ENCODE results near the gene DNAJA4. TPM values are rescaled to one million over a fixed set of nuclear protein-coding genes. Genes with fewer than 3 reads are reported as not detected.

Gene DNAJA4
- polyA plus RNA-seq, 2 of the 4 experiments (the other 2 are of a cell fraction), result 0.05 to 0.13 TPM

DNA sequence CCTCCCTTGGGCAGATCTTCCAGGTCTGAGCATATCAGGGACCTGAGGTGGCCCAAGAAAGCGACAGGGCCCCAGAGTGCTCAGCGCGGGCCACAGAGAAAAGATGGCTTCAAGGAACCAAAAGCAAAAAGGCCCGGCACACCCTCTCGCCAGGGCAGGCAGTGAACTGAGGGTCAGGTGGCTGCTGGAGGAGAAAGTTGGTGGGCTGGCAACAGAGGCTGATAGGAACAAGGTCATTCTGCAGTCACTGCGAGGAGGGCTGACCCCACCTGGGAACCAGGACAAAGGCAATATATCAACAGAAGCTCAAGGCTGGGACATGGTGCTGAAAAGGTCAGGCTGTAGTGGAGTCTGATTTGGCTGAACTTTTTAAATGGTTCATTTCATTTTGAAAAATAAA, 27.2 kb upstream of the DNAJA4 start:
- CTCF ChIA-PET, result interaction anchor here (0.7 to 9.9 kb wide), 11 partner anchors 9 to 278 kb away, joined by 3 to 274 read pairs (median 5); partner anchors contain the start of gene CIB2
- no peak for ATAC-seq
- H3K27ac ChIP-seq, result no peak overlapping the region
- TF ChIP-seq, protein P1, sequence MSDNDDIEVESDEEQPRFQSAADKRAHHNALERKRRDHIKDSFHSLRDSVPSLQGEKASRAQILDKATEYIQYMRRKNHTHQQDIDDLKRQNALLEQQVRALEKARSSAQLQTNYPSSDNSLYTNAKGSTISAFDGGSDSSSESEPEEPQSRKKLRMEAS (IDR thresholded peaks at IDR 0.05), result no peak
- TF ChIP-seq TP53 (CRISPR knock-in tag; IDR thresholded peaks at IDR 0.05) (no peak), FOSB (CRISPR knock-in tag; IDR thresholded peaks at IDR 0.05) (no peak), SMC3 (IDR thresholded peaks at IDR 0.05) (no peak), MYC (IDR thresholded peaks at IDR 0.05; ENCODE audit: borderline replicate concordance, low read length) (no peak), RCOR1 (IDR thresholded peaks at IDR 0.05; ENCODE audit: low read depth, low read length) (no peak)
- TF ChIP-seq, protein P2, sequence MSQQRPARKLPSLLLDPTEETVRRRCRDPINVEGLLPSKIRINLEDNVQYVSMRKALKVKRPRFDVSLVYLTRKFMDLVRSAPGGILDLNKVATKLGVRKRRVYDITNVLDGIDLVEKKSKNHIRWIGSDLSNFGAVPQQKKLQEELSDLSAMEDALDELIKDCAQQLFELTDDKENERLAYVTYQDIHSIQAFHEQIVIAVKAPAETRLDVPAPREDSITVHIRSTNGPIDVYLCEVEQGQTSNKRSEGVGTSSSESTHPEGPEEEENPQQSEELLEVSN (IDR thresholded peaks at IDR 0.05; ENCODE audit: borderline replicate concordance, low read depth), result no peak
- no peak for DNase-seq (ENCODE audit: low read depth in 1 of 2, low spot score in 1 of 2)
- no peaks in the 10 kb centered on the region for H3K9me3 ChIP-seq
- 69% methylated on average over 6 of the region's 6 CpGs for WGBS (ENCODE audit: missing lambda C conversion rate)
- H3K4me2 ChIP-seq, result no peak overlapping the region
- no peaks in the 10 kb centered on the region for H3K4me1 ChIP-seq
- POLR2A ChIA-PET, result no interaction called here
- no peak for FAIRE-seq
- no peak overlapping the region for H3K4me3 ChIP-seq

DNA sequence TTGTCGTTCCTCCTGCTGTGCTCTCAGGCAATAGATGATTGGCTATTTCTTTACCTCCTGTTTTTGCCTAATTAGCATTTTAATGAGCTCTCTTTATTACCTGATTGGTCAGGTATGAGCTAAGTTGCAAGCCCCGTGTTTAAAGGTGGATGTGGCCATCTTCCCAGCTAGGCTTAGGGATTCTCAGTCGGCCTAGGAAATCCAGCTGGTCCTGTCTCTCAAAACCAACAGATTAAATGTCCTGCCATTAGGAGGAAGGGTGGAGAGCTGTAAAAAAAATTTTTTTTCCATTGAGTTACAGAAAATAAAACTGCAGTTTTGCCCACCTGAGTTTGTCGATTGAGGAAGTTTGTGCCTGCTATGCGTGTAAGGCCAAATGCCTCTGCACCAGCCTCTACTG, 24.6 kb upstream of the DNAJA4 start:
- DNase-seq (ENCODE audit: low read depth in 1 of 2, low spot score in 1 of 2) (no peak), FAIRE-seq (no peak), ATAC-seq (no peak)
- no peaks in the 10 kb centered on the region for H3K4me1 ChIP-seq
- H3K27ac ChIP-seq, result no peak overlapping the region
- POLR2A ChIA-PET, result interaction anchor here (0.7 to 0.8 kb wide), 2 partner anchors 44 to 109 kb away, joined by 3 read pairs; partner anchors contain the start of gene CIB2
- H3K9me3 ChIP-seq, result no peaks in the 10 kb centered on the region
- WGBS (ENCODE audit: missing lambda C conversion rate), result 81% methylated on average over 5 of the region's 5 CpGs
- no peak overlapping the region for H3K4me2 ChIP-seq
- no peak overlapping the region for H3K4me3 ChIP-seq
- TF ChIP-seq TP53 (CRISPR knock-in tag; IDR thresholded peaks at IDR 0.05) (no peak), MAFK (IDR thresholded peaks at IDR 0.05; ENCODE audit: partially characterized antibody) (peak; percentile 16)
- CTCF ChIA-PET, result interaction anchor here (0.7 to 9.9 kb wide), 41 partner anchors 12 to 511 kb away, joined by 3 to 274 read pairs (median 11); partner anchors contain the start of genes CIB2 and DNAJA4

DNA sequence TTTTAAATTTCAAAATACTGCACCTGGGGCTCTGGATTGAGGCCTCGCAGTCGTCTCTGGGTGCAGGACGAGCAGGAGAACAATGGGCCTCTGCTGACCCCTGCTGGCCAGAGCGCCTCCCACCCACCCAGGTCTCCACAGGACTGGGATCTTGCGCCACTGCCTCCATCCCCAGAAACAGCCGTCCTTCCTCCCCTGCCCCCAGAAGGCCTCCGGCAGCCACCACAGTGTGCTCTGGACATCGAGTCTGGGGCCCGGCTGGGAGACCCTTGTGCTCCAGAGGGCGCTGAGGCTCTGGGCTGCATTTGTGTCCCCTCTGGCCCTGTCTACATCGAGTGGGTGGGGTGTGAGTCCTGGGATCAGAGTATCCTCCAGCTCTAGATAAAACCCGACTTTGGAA, 23.3 kb upstream of the DNAJA4 start:
- DNase-seq (ENCODE audit: low read depth in 1 of 2, low spot score in 1 of 2), result peak; percentile 83 to 94
- CTCF ChIA-PET, result interaction anchor here (0.6 to 9.9 kb wide), 81 partner anchors 11 to 1424 kb away, joined by 3 to 274 read pairs (median 4); partner anchors contain the start of genes CIB2, DNAJA4 and IDH3A
- peak overlapping the region; percentile 51 for H3K4me2 ChIP-seq

DNA sequence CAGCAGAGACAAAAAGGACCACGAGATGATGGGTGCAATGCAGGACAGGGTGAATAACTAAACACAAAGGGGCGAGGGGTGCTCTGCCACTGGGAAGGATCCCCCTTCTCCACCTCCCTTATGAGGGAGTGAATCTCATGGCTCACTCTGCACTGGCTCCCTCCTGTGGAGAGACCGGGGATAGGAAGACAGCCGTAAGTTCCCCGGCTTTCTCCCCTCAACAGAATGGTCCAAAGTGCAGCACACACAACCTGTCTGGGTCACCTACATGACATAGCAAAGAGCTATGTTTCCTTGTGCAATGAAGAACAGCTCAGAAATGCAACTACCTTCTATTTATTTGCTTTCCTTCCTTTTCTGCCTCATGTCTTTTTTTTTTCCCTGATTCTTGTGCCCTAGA, 22.2 kb upstream of the DNAJA4 start:
- WGBS (ENCODE audit: missing lambda C conversion rate), result 27% methylated on average over 5 of the region's 5 CpGs
- ChIA-PET POLR2A (interaction anchor here (0.6 kb wide), 1 partner anchor 57 kb away, joined by 3 read pairs; the partner anchor contains the start of gene SKIC8), CTCF (interaction anchor here (0.6 to 9.9 kb wide), 44 partner anchors 10 to 468 kb away, joined by 3 to 274 read pairs (median 5); partner anchors contain the start of genes CIB2 and DNAJA4)
- Histone ChIP-seq H3K4me2 (no peak overlapping the region), H3K4me3 (no peak overlapping the region), H3K9me3 (no peaks in the 10 kb centered on the region), H3K27ac (no peak overlapping the region), H3K4me1 (no peaks in the 10 kb centered on the region)
- TF ChIP-seq JUN (IDR thresholded peaks at IDR 0.05) (no peak), RCOR1 (IDR thresholded peaks at IDR 0.05; ENCODE audit: low read depth, low read length) (no peak), POLR2AphosphoS2 (conservative IDR thresholded peaks at IDR 0.05; ENCODE audit: low read length) (no peak), RAD21 (conservative IDR thresholded peaks at IDR 0.05 in 1 of 2, IDR thresholded peaks at IDR 0.05 in 1 of 2) (peak; percentile 26 to 42; a peak in 3 of 5 replicates), SMC3 (IDR thresholded peaks at IDR 0.05) (peak; percentile 45; the same call in 2 of the 3 replicates)
- TF ChIP-seq, protein P3, sequence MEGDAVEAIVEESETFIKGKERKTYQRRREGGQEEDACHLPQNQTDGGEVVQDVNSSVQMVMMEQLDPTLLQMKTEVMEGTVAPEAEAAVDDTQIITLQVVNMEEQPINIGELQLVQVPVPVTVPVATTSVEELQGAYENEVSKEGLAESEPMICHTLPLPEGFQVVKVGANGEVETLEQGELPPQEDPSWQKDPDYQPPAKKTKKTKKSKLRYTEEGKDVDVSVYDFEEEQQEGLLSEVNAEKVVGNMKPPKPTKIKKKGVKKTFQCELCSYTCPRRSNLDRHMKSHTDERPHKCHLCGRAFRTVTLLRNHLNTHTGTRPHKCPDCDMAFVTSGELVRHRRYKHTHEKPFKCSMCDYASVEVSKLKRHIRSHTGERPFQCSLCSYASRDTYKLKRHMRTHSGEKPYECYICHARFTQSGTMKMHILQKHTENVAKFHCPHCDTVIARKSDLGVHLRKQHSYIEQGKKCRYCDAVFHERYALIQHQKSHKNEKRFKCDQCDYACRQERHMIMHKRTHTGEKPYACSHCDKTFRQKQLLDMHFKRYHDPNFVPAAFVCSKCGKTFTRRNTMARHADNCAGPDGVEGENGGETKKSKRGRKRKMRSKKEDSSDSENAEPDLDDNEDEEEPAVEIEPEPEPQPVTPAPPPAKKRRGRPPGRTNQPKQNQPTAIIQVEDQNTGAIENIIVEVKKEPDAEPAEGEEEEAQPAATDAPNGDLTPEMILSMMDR (IDR thresholded peaks at IDR 0.05), result peak; percentile 53
- ATAC-seq (peak; percentile 52 to 77; a peak in 4 of 6 replicates), FAIRE-seq (no peak), DNase-seq (ENCODE audit: low read depth in 1 of 2, low spot score in 1 of 2) (peak; percentile 41)

More for the DNA sequence above, 23.3 kb upstream of the DNAJA4 start:
- 6% methylated on average over 12 of the region's 12 CpGs for WGBS (ENCODE audit: missing lambda C conversion rate)
- Histone ChIP-seq H3K27ac (no peak overlapping the region), H3K9me3 (no peaks in the 10 kb centered on the region), H3K4me3 (no peak overlapping the region), H3K4me1 (no peaks in the 10 kb centered on the region)
- peak; percentile 95 to 98 for ATAC-seq
- POLR2A ChIA-PET, result interaction anchor here (0.7 kb wide), 1 partner anchor 128 kb away, joined by 3 read pairs; no protein-coding TSS in a partner anchor
- FAIRE-seq, result no peak
- TF ChIP-seq ZSCAN20 (CRISPR knock-in tag; IDR thresholded peaks at IDR 0.05) (no peak), SMC3 (IDR thresholded peaks at IDR 0.05) (peak; percentile 98), PHF8 (IDR thresholded peaks at IDR 0.05; ENCODE audit: borderline replicate concordance, low read depth) (no peak), CEBPB (IDR thresholded peaks at IDR 0.05) (peak; percentile 51 to 76; a peak in 3 of 4 replicates), RAD21 (conservative IDR thresholded peaks at IDR 0.05 in 1 of 2, IDR thresholded peaks at IDR 0.05 in 1 of 2) (peak; percentile 96 to 99), RCOR1 (IDR thresholded peaks at IDR 0.05; ENCODE audit: low read depth, low read length) (no peak)
- TF ChIP-seq, protein P1 (IDR thresholded peaks at IDR 0.05), result no peak
- TF ChIP-seq, protein P3 (IDR thresholded peaks at IDR 0.05), result peak; percentile 94

All from A549 (cell line).